WTC11 (cell line): ENCODE measurements around the gene CEP135. TPM values are rescaled to one million over a fixed set of nuclear protein-coding genes. Genes with fewer than 3 reads are reported as not detected.

Experiments used
- ATAC-seq: fragments of 200-7000 bp; cut with Tn5 transposase; 2 replicates; pipeline ENCODE4 v1.10.0; 2021; ENCODE audit warnings: mild to moderate bottlenecking, moderate library complexity
- CTCF ChIA-PET: fragments of 300-600 bp; sonication (Branson Sonifier 250); formaldehyde crosslinking; loops from one replicate; lab custom pipeline; 2021; ENCODE audit warnings: antibody characterized with exemption; lab: Charles Lee
- POLR2A ChIA-PET: fragments of 350-600 bp; sonication (Branson Sonifier 250); formaldehyde crosslinking; loops from one replicate; lab custom pipeline; 2021; ENCODE audit warnings: antibody characterized with exemption; lab: Charles Lee
- DNase-seq: peaks from one replicate; pipeline ENCODE4 v3.0.0; 2021; ENCODE audit warnings: low spot score
- H3K27ac Mint-ChIP-seq: 2 replicates; pipeline ENCODE4 v1.8.0; 2021; ENCODE audit warnings: mixed read lengths
- H3K27me3 Mint-ChIP-seq: 2 replicates; pipeline ENCODE4 v1.8.0; 2021; ENCODE audit warnings: low read depth, mild to moderate bottlenecking, moderate library complexity, mixed read lengths
- H3K36me3 Mint-ChIP-seq: 2 replicates; pipeline ENCODE4 v1.8.0; 2021; ENCODE audit warnings: mixed read lengths
- H3K4me1 Mint-ChIP-seq: 2 replicates; pipeline ENCODE4 v1.8.0; 2022; ENCODE audit warnings: mixed read lengths
- H3K4me3 Mint-ChIP-seq: 2 replicates; pipeline ENCODE4 v1.8.0; 2021; ENCODE audit warnings: mild to moderate bottlenecking, moderate library complexity, mixed read lengths
- H3K9me3 Mint-ChIP-seq: 2 replicates; pipeline ENCODE4 v1.8.0; 2021; ENCODE audit warnings: mixed read lengths
- ATF1 ChIP-seq: sonication (generic); formaldehyde crosslinking; IDR thresholded peaks from 2 replicates; pipeline ENCODE4 v1.8.1; 2023; ENCODE audit warnings: mild to moderate bottlenecking, moderate library complexity, missing genetic modification reagents
- FOXJ3 ChIP-seq: sonication (generic); formaldehyde crosslinking; IDR thresholded peaks from 2 replicates; pipeline ENCODE4 v1.9.0; 2021; ENCODE audit warnings: missing genetic modification reagents, mild to moderate bottlenecking, borderline replicate concordance
- HMGA2 ChIP-seq: fragments of 250-450 bp; sonication (Bioruptor Pico); IDR thresholded peaks from 2 replicates; pipeline ENCODE4 v1.4.0; 2021; ENCODE audit warnings: mild to moderate bottlenecking, moderate library complexity
- NR1H2 ChIP-seq: sonication (generic); formaldehyde crosslinking; IDR thresholded peaks from 2 replicates; pipeline ENCODE4 v1.9.0; 2021; ENCODE audit warnings: mild to moderate bottlenecking, moderate library complexity, missing genetic modification reagents
- OVOL2 ChIP-seq: fragments of 250-450 bp; sonication (Bioruptor Pico); IDR thresholded peaks from 2 replicates; pipeline ENCODE4 v1.9.0; 2021; ENCODE audit warnings: mild to moderate bottlenecking, borderline replicate concordance
- SMAD3 ChIP-seq: sonication (generic); formaldehyde crosslinking; IDR thresholded peaks from 2 replicates; pipeline ENCODE4 v1.8.0; 2022; ENCODE audit warnings: missing genetic modification reagents, mild to moderate bottlenecking, borderline replicate concordance
- TEAD1 ChIP-seq: sonication (generic); formaldehyde crosslinking; IDR thresholded peaks from 2 replicates; pipeline ENCODE4 v1.8.0; 2022; ENCODE audit warnings: mild to moderate bottlenecking, missing genetic modification reagents
- TEAD4 ChIP-seq: sonication (generic); formaldehyde crosslinking; IDR thresholded peaks from 2 replicates; pipeline ENCODE4 v1.8.0; 2022; ENCODE audit warnings: mild to moderate bottlenecking, missing genetic modification reagents
- ZBTB21 ChIP-seq: sonication (generic); formaldehyde crosslinking; IDR thresholded peaks from 2 replicates; pipeline ENCODE4 v1.8.1; 2023; ENCODE audit warnings: mild to moderate bottlenecking, missing genetic modification reagents, borderline replicate concordance
- ZNF263 ChIP-seq: sonication (generic); formaldehyde crosslinking; IDR thresholded peaks from 2 replicates; pipeline ENCODE4 v1.8.1; 2022; ENCODE audit warnings: low read depth, mild to moderate bottlenecking, moderate library complexity, missing genetic modification reagents
- ZNF423 ChIP-seq: fragments of 250-450 bp; sonication (Bioruptor Pico); IDR thresholded peaks from 2 replicates; pipeline ENCODE4 v2.1.2; 2022; ENCODE audit warnings: mild to moderate bottlenecking, moderate library complexity
- total RNA-seq: library from RNA; stranded (reverse); gene quantifications from 3 replicates; pipeline ENCODE4 v1.2.3, GENCODE V29; 2021
- TF ChIP-seq, protein P1 (sequence below): sonication (generic); formaldehyde crosslinking; IDR thresholded peaks from 2 replicates; pipeline ENCODE4 v1.8.1; 2023; ENCODE audit warnings: mild to moderate bottlenecking, missing genetic modification reagents, borderline replicate concordance
- TF ChIP-seq, protein P2 (sequence below): sonication (generic); formaldehyde crosslinking; IDR thresholded peaks from 2 replicates; pipeline ENCODE4 v1.8.1; 2023; ENCODE audit warnings: mild to moderate bottlenecking, moderate library complexity, missing genetic modification reagents
- TF ChIP-seq, protein P3 (sequence below): sonication (generic); formaldehyde crosslinking; IDR thresholded peaks from 2 replicates; pipeline ENCODE4 v1.8.1; 2023; ENCODE audit warnings: mild to moderate bottlenecking, missing genetic modification reagents, moderate library complexity
- TF ChIP-seq, protein P4 (sequence below): sonication (generic); formaldehyde crosslinking; IDR thresholded peaks from 2 replicates; pipeline ENCODE4 v1.8.0; 2023; ENCODE audit warnings: mild to moderate bottlenecking, missing genetic modification reagents
- TF ChIP-seq, protein P5 (sequence below): sonication (generic); formaldehyde crosslinking; conservative IDR thresholded peaks from 2 replicates; pipeline ENCODE4 v1.8.1; 2022; ENCODE audit warnings: mild to moderate bottlenecking, missing genetic modification reagents
- TF ChIP-seq, protein P6 (sequence below): sonication (generic); formaldehyde crosslinking; IDR thresholded peaks from 2 replicates; pipeline ENCODE4 v1.8.0; 2022; ENCODE audit warnings: missing genetic modification reagents

The CEP135 gene
- total RNA-seq, 1 experiment from 2014 or later, result 13.6 TPM

DNA sequence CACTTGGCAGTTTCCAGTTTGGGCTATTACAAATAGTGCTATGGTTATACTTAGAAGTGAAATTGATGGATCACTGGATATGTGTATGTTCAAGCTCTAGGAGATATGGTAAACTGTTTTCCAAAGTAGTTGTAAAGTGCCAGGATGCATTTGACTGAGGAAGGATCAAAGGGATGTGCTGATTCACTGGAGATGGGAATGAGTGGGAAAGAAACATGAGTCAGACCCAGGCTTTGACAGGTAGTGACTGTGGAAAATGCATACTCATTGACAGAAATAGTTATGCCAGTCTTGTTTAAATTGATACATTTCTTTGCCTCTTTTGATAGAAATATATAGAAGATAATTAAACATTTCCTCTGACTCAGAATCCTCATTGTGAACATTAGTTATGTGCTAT is 77.9 kb downstream of the CEP135 start (continued):
- TF ChIP-seq TEAD4 (CRISPR knock-in tag) (no peak), ZNF423 (CRISPR knock-in tag) (no peak), FOXJ3 (CRISPR knock-in tag) (no peak)
- TF ChIP-seq, protein P1, sequence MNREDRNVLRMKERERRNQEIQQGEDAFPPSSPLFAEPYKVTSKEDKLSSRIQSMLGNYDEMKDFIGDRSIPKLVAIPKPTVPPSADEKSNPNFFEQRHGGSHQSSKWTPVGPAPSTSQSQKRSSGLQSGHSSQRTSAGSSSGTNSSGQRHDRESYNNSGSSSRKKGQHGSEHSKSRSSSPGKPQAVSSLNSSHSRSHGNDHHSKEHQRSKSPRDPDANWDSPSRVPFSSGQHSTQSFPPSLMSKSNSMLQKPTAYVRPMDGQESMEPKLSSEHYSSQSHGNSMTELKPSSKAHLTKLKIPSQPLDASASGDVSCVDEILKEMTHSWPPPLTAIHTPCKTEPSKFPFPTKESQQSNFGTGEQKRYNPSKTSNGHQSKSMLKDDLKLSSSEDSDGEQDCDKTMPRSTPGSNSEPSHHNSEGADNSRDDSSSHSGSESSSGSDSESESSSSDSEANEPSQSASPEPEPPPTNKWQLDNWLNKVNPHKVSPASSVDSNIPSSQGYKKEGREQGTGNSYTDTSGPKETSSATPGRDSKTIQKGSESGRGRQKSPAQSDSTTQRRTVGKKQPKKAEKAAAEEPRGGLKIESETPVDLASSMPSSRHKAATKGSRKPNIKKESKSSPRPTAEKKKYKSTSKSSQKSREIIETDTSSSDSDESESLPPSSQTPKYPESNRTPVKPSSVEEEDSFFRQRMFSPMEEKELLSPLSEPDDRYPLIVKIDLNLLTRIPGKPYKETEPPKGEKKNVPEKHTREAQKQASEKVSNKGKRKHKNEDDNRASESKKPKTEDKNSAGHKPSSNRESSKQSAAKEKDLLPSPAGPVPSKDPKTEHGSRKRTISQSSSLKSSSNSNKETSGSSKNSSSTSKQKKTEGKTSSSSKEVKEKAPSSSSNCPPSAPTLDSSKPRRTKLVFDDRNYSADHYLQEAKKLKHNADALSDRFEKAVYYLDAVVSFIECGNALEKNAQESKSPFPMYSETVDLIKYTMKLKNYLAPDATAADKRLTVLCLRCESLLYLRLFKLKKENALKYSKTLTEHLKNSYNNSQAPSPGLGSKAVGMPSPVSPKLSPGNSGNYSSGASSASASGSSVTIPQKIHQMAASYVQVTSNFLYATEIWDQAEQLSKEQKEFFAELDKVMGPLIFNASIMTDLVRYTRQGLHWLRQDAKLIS (CRISPR knock-in tag), result no peak

DNA sequence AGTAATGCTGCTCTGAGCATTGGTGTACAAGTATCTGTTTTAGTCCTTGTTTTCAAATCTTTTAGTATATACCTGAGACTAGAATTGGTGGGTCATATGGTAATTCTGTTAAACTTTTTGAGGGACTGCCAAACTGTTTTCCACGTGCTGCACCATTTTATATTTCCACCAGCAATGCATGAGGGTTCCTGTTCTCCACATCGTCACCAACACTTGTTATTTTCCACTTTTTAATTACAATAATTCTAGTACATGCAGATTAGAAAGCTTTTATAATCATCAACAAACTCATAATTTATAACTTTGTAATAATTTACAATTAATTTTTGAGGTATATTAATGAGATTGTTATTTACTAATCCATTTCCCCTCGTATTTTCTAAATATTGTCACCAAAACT is 79.4 kb downstream of the CEP135 start:
- 0 out of 2 replicates have a peak, but pooled peaks cover 3% of the 10 kb centered on the region for H3K9me3 Mint-ChIP-seq
- ATAC-seq, result no peak
- H3K27me3 Mint-ChIP-seq, result no peaks in the 10 kb centered on the region
- no peak overlapping the region for H3K27ac Mint-ChIP-seq
- ChIA-PET CTCF (interaction anchor here (0.6 kb wide), 1 partner anchor 62 kb away, joined by 3 read pairs; no protein-coding TSS in a partner anchor), POLR2A (no interaction called here)
- H3K4me1 Mint-ChIP-seq, result no peaks in the 10 kb centered on the region
- H3K36me3 Mint-ChIP-seq, result peaks cover 19% of the 10 kb centered on the region
- DNase-seq, result no peak
- H3K4me3 Mint-ChIP-seq, result no peak overlapping the region
- TF ChIP-seq, protein P1 (CRISPR knock-in tag), result no peak
- TF ChIP-seq, protein P2, sequence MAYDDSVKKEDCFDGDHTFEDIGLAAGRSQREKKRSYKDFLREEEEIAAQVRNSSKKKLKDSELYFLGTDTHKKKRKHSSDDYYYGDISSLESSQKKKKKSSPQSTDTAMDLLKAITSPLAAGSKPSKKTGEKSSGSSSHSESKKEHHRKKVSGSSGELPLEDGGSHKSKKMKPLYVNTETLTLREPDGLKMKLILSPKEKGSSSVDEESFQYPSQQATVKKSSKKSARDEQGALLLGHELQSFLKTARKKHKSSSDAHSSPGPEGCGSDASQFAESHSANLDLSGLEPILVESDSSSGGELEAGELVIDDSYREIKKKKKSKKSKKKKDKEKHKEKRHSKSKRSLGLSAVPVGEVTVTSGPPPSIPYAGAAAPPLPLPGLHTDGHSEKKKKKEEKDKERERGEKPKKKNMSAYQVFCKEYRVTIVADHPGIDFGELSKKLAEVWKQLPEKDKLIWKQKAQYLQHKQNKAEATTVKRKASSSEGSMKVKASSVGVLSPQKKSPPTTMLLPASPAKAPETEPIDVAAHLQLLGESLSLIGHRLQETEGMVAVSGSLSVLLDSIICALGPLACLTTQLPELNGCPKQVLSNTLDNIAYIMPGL (CRISPR knock-in tag), result no peak
- TF ChIP-seq, protein P3, sequence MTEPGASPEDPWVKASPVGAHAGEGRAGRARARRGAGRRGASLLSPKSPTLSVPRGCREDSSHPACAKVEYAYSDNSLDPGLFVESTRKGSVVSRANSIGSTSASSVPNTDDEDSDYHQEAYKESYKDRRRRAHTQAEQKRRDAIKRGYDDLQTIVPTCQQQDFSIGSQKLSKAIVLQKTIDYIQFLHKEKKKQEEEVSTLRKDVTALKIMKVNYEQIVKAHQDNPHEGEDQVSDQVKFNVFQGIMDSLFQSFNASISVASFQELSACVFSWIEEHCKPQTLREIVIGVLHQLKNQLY (CRISPR knock-in tag), result no peak
- TF ChIP-seq HMGA2 (CRISPR knock-in tag) (no peak), ZNF263 (CRISPR knock-in tag) (no peak), ATF1 (CRISPR knock-in tag) (no peak), SMAD3 (CRISPR knock-in tag) (no peak), TEAD1 (CRISPR knock-in tag) (no peak), OVOL2 (no peak), ZBTB21 (CRISPR knock-in tag) (no peak), NR1H2 (CRISPR knock-in tag) (no peak)
- TF ChIP-seq, protein P4, sequence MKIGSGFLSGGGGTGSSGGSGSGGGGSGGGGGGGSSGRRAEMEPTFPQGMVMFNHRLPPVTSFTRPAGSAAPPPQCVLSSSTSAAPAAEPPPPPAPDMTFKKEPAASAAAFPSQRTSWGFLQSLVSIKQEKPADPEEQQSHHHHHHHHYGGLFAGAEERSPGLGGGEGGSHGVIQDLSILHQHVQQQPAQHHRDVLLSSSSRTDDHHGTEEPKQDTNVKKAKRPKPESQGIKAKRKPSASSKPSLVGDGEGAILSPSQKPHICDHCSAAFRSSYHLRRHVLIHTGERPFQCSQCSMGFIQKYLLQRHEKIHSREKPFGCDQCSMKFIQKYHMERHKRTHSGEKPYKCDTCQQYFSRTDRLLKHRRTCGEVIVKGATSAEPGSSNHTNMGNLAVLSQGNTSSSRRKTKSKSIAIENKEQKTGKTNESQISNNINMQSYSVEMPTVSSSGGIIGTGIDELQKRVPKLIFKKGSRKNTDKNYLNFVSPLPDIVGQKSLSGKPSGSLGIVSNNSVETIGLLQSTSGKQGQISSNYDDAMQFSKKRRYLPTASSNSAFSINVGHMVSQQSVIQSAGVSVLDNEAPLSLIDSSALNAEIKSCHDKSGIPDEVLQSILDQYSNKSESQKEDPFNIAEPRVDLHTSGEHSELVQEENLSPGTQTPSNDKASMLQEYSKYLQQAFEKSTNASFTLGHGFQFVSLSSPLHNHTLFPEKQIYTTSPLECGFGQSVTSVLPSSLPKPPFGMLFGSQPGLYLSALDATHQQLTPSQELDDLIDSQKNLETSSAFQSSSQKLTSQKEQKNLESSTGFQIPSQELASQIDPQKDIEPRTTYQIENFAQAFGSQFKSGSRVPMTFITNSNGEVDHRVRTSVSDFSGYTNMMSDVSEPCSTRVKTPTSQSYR (CRISPR knock-in tag), result no peak
- TF ChIP-seq, protein P5, sequence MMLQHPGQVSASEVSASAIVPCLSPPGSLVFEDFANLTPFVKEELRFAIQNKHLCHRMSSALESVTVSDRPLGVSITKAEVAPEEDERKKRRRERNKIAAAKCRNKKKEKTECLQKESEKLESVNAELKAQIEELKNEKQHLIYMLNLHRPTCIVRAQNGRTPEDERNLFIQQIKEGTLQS, result no peak
- TF ChIP-seq, protein P6, sequence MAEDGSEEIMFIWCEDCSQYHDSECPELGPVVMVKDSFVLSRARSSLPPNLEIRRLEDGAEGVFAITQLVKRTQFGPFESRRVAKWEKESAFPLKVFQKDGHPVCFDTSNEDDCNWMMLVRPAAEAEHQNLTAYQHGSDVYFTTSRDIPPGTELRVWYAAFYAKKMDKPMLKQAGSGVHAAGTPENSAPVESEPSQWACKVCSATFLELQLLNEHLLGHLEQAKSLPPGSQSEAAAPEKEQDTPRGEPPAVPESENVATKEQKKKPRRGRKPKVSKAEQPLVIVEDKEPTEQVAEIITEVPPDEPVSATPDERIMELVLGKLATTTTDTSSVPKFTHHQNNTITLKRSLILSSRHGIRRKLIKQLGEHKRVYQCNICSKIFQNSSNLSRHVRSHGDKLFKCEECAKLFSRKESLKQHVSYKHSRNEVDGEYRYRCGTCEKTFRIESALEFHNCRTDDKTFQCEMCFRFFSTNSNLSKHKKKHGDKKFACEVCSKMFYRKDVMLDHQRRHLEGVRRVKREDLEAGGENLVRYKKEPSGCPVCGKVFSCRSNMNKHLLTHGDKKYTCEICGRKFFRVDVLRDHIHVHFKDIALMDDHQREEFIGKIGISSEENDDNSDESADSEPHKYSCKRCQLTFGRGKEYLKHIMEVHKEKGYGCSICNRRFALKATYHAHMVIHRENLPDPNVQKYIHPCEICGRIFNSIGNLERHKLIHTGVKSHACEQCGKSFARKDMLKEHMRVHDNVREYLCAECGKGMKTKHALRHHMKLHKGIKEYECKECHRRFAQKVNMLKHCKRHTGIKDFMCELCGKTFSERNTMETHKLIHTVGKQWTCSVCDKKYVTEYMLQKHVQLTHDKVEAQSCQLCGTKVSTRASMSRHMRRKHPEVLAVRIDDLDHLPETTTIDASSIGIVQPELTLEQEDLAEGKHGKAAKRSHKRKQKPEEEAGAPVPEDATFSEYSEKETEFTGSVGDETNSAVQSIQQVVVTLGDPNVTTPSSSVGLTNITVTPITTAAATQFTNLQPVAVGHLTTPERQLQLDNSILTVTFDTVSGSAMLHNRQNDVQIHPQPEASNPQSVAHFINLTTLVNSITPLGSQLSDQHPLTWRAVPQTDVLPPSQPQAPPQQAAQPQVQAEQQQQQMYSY, result no peak
